Rectal smooth muscle tissue (tissue), 1 donor: Measurements from ENCODE around the gene ERAL1.

Experiments
- H3K27ac ChIP-seq: one replicate; pipeline ENCODE4 v1.7.0; 2013; ENCODE audit warnings: low read depth, low read length, inconsistent platforms
- H3K27me3 ChIP-seq: one replicate; pipeline ENCODE4 v1.7.0; 2013; ENCODE audit warnings: low read length; ENCODE audit not compliant: control insufficient read depth, insufficient read depth
- H3K36me3 ChIP-seq: one replicate; pipeline ENCODE4 v1.7.0; 2013; ENCODE audit warnings: low read length; ENCODE audit not compliant: control insufficient read depth, insufficient read depth
- H3K4me1 ChIP-seq: one replicate; pipeline ENCODE4 v1.7.0; 2013; ENCODE audit warnings: low read length; ENCODE audit not compliant: control insufficient read depth, insufficient read depth
- H3K4me3 ChIP-seq: one replicate; pipeline ENCODE4 v1.7.0; 2013; ENCODE audit warnings: low read length
- H3K9ac ChIP-seq: one replicate; pipeline ENCODE4 v1.7.0; 2013; ENCODE audit warnings: low read length

ERAL1 gene

GRCh38 chr17:28857905-28858800, 3.3 kb downstream of the ERAL1 start:
- no peaks in the 10 kb centered on the region for H3K27me3 ChIP-seq
- peaks cover 19% of the 10 kb centered on the region for H3K36me3 ChIP-seq
- H3K4me3 ChIP-seq = no peak overlapping the region
- peaks cover 4% of the 10 kb centered on the region for H3K4me1 ChIP-seq
- no peak overlapping the region for H3K27ac ChIP-seq
- no peak overlapping the region for H3K9ac ChIP-seq

GRCh38 chr17:28858801-28859355, 4.1 kb downstream of the ERAL1 start:
- Histone ChIP-seq H3K27me3 (no peaks in the 10 kb centered on the region), H3K4me1 (peaks cover 4% of the 10 kb centered on the region), H3K36me3 (peaks cover 19% of the 10 kb centered on the region)

GRCh38 chr17:28860363-28860808, 5.6 kb downstream of the ERAL1 start:
- H3K36me3 ChIP-seq = peaks cover 19% of the 10 kb centered on the region

More at GRCh38 chr17:28858801-28859355, 4.1 kb downstream of the ERAL1 start:
- H3K4me3 ChIP-seq = no peak overlapping the region
- no peak overlapping the region for H3K27ac ChIP-seq
- no peak overlapping the region for H3K9ac ChIP-seq

GRCh38 chr17:28861393-28862203, 6.8 kb downstream of the ERAL1 start:
- Histone ChIP-seq H3K4me1 (no peaks in the 10 kb centered on the region), H3K36me3 (peaks cover 19% of the 10 kb centered on the region), H3K27ac (no peak overlapping the region), H3K27me3 (no peaks in the 10 kb centered on the region), H3K4me3 (no peak overlapping the region), H3K9ac (no peak overlapping the region)

More at GRCh38 chr17:28860363-28860808, 5.6 kb downstream of the ERAL1 start:
- H3K9ac ChIP-seq = no peak overlapping the region
- no peak overlapping the region for H3K27ac ChIP-seq
- H3K4me3 ChIP-seq = no peak overlapping the region
- H3K4me1 ChIP-seq = peaks cover 2% of the 10 kb centered on the region
- no peaks in the 10 kb centered on the region for H3K27me3 ChIP-seq

- Histone ChIP-seq H3K4me1 (no peaks in the 10 kb centered on the region), H3K36me3 (peaks cover 19% of the 10 kb centered on the region), H3K27ac (no peak overlapping the region), H3K4me3 (no peak overlapping the region), H3K27me3 (no peaks in the 10 kb centered on the region), H3K9ac (no peak overlapping the region)
Observed at GRCh38 chr17:28862561-28862960, 7.7 kb downstream of the ERAL1 start.

GRCh38 chr17:28863953-28864352, 9.1 kb downstream of the ERAL1 start:
- Histone ChIP-seq H3K27me3 (no peaks in the 10 kb centered on the region), H3K27ac (no peak overlapping the region)

GRCh38 chr17:28864991-28865849, 10.4 kb downstream of the ERAL1 start:
- Histone ChIP-seq H3K4me1 (no peaks in the 10 kb centered on the region), H3K36me3 (peaks cover 9% of the 10 kb centered on the region), H3K9ac (no peak overlapping the region), H3K27me3 (no peaks in the 10 kb centered on the region), H3K27ac (no peak overlapping the region), H3K4me3 (no peak overlapping the region)

More at GRCh38 chr17:28863953-28864352, 9.1 kb downstream of the ERAL1 start:
- Histone ChIP-seq H3K36me3 (peaks cover 9% of the 10 kb centered on the region), H3K4me3 (no peak overlapping the region), H3K4me1 (no peaks in the 10 kb centered on the region), H3K9ac (no peak overlapping the region)

- H3K36me3 ChIP-seq = peaks cover 4% of the 10 kb centered on the region
Observed at GRCh38 chr17:28865946-28866752, 11.3 kb downstream of the ERAL1 start.

GRCh38 chr17:28867276-28867675, 12.5 kb downstream of the ERAL1 start:
- Histone ChIP-seq H3K4me3 (no peak overlapping the region), H3K9ac (no peak overlapping the region), H3K4me1 (no peaks in the 10 kb centered on the region), H3K36me3 (no peaks in the 10 kb centered on the region), H3K27me3 (no peaks in the 10 kb centered on the region), H3K27ac (no peak overlapping the region)

More at GRCh38 chr17:28865946-28866752, 11.3 kb downstream of the ERAL1 start:
- Histone ChIP-seq H3K9ac (no peak overlapping the region), H3K27me3 (no peaks in the 10 kb centered on the region), H3K4me1 (no peaks in the 10 kb centered on the region), H3K4me3 (no peak overlapping the region), H3K27ac (no peak overlapping the region)

- H3K27ac ChIP-seq = no peak overlapping the region
- H3K9ac ChIP-seq = no peak overlapping the region
- no peaks in the 10 kb centered on the region for H3K27me3 ChIP-seq
Observed at GRCh38 chr17:28871056-28871579, 16.3 kb downstream of the ERAL1 start.

GRCh38 chr17:28873839-28874238, 19.0 kb downstream of the ERAL1 start:
- Histone ChIP-seq H3K4me3 (no peak overlapping the region), H3K27me3 (no peaks in the 10 kb centered on the region), H3K36me3 (no peaks in the 10 kb centered on the region), H3K4me1 (no peaks in the 10 kb centered on the region), H3K9ac (no peak overlapping the region), H3K27ac (no peak overlapping the region)

More at GRCh38 chr17:28871056-28871579, 16.3 kb downstream of the ERAL1 start:
- no peaks in the 10 kb centered on the region for H3K4me1 ChIP-seq
- no peaks in the 10 kb centered on the region for H3K36me3 ChIP-seq
- H3K4me3 ChIP-seq = no peak overlapping the region
